Aorta (tissue), 5 donors: ENCODE results near the gene LATS1. TPM values are rescaled to one million over a fixed set of nuclear protein-coding genes. Genes with fewer than 3 reads are reported as not detected.

Experiments
- ATAC-seq: fragments of 200-7000 bp; cut with Tn5 transposase; one replicate; pipeline ENCODE4 v1.9.1; 2022; ENCODE audit warnings: moderate library complexity; ENCODE audit not compliant: low FRiP score
- DNase-seq, 2 donors: peaks; one replicate each; pipeline ENCODE4 v3.0.0-alpha.2; 2020
- H3K27ac ChIP-seq, 2 donors: one replicate each; pipeline ENCODE4 v1.5.1; 2013; ENCODE audit warnings: low read length in 2 of 2, mild to moderate bottlenecking in 2 of 2, moderate library complexity in 2 of 2, control low read depth in 1 of 2, inconsistent platforms in 1 of 2, low read depth in 1 of 2
- H3K27me3 ChIP-seq, 2 donors: one replicate each; pipeline ENCODE4 v1.6.1; 2013; ENCODE audit warnings: control low read depth in 1 of 2, low read length in 1 of 2, mild to moderate bottlenecking in 1 of 2, moderate library complexity in 1 of 2; ENCODE audit not compliant: insufficient read depth in 2 of 2, control insufficient read depth in 1 of 2
- H3K36me3 ChIP-seq, 2 donors: one replicate each; pipeline ENCODE4 v1.6.1; 2013; ENCODE audit warnings: control low read depth in 1 of 2, low read length in 1 of 2, mild to moderate bottlenecking in 1 of 2; ENCODE audit not compliant: insufficient read depth in 2 of 2, control insufficient read depth in 1 of 2
- H3K4me1 ChIP-seq, 2 donors: one replicate each; pipeline ENCODE4 v1.6.1; 2013; ENCODE audit warnings: low read length in 2 of 2, control low read depth in 1 of 2, mild to moderate bottlenecking in 1 of 2, moderate library complexity in 1 of 2; ENCODE audit not compliant: insufficient read depth in 2 of 2, control insufficient read depth in 1 of 2
- H3K4me3 ChIP-seq, 2 donors: one replicate each; pipeline ENCODE4 v1.5.1; 2013; ENCODE audit warnings: low read length in 2 of 2, control low read depth in 1 of 2, mild to moderate bottlenecking in 1 of 2
- H3K9me3 ChIP-seq: one replicate; pipeline ENCODE4 v1.6.1; 2013; ENCODE audit warnings: mild to moderate bottlenecking, low read length; ENCODE audit not compliant: control insufficient read depth
- WGBS, 2 donors: extraction: QIAGEN DNeasy Blood & Tissue Kit; methylation state at CpG; one replicate each; pipeline ENCODE4 v1.1.7; 2013; 5-methylcytosine and 5-hydroxymethylcytosine counted together
- intact Hi-C, 2 donors: fragments of 100-400 bp; cut with DNase I; formaldehyde crosslinking; loops; one replicate each; pipeline versions ENCODE4 v1.14.2 to v1.15.0; 2022
- polyA plus RNA-seq, 2 donors: library from polyadenylated mRNA; stranded (reverse); fragments of 200-250 nt; gene quantifications; one replicate each; pipeline ENCODE4 v1.2.3, GENCODE V29; 2013
- total RNA-seq, 2 donors: library from RNA; stranded (reverse); fragmentation: NEBNext Ultra II Directional; extraction: Animal tissue kit (Norgen Biotek cat#: 25700); gene quantifications; one replicate each; pipeline ENCODE4 v1.2.1, GENCODE V29; 2021
- donor health status: healthy with polysubstance abuse.
- donor health status: Bipolar disorder and iron deficiency.
- donor health status: DM: no; HTN: no; CAD: no.
- donor health status: DM: no; HTN: no; CAD: no.
- donor health status: DM: yes; HTN: yes; CAD: no.

Gene LATS1
- total and polyA plus RNA-seq, 4 donors: 5.4 to 39.2 (median 19.3) TPM

GRCh38 chr6:149657441-149657840 is 60.5 kb downstream of the LATS1 start:
- Histone ChIP-seq H3K4me3 (no peak overlapping the region), H3K4me1 (no peaks in the 10 kb centered on the region), H3K9me3 (no peaks in the 10 kb centered on the region), H3K27me3 (no peaks in the 10 kb centered on the region), H3K27ac (no peak overlapping the region), H3K36me3 (no peaks in the 10 kb centered on the region)
- intact Hi-C loops: no loop called here
- ATAC-seq (no peak), DNase-seq (no peak)
- WGBS, 2 donors: 97 to 99% methylated on average over 5 of the region's 5 CpGs

GRCh38 chr6:149651056-149651455 is 66.8 kb downstream of the LATS1 start:
- Histone ChIP-seq H3K4me1 (no peaks in the 10 kb centered on the region), H3K36me3 (no peaks in the 10 kb centered on the region), H3K4me3 (no peak overlapping the region), H3K27me3 (no peaks in the 10 kb centered on the region), H3K27ac (no peak overlapping the region), H3K9me3 (no peaks in the 10 kb centered on the region)
- ATAC-seq: no peak
- no peak for DNase-seq
- intact Hi-C loops: no loop called here

- H3K4me1 ChIP-seq: no peaks in the 10 kb centered on the region
- 0 to 1% methylated on average over 69 of the region's 69 CpGs for WGBS, 2 donors
- H3K4me3 ChIP-seq: peak within 1 kb of the TSS; percentile 53 to 86
- peak within 1 kb of the TSS in 1 of 2 donors; percentile 2 for H3K27ac ChIP-seq
- ATAC-seq (peak; percentile 95), DNase-seq (peak; percentile 87 to 94)
- no peaks in the 10 kb centered on the region for H3K9me3 ChIP-seq
- intact Hi-C loops: loop anchor here in 1 of 2 donors (10.0 kb wide), 1 partner anchor 66 kb away; the partner anchor contains the start of gene LATS1
- H3K36me3 ChIP-seq: no peaks in the 10 kb centered on the region
- no peaks in the 10 kb centered on the region for H3K27me3 ChIP-seq
Measured at GRCh38 chr6:149648148-149649145, 69.5 kb downstream of the LATS1 start, which contains the start of gene KATNA1. Gene KATNA1 (minus strand): TSS chr6:149648714. CDS start chr6:149638547, 10,167 bp downstream.

GRCh38 chr6:149646599-149646998 is 71.3 kb downstream of the LATS1 start:
- H3K27ac ChIP-seq: no peak overlapping the region
- H3K36me3 ChIP-seq: no peaks in the 10 kb centered on the region
- H3K27me3 ChIP-seq: no peaks in the 10 kb centered on the region
- H3K9me3 ChIP-seq: no peaks in the 10 kb centered on the region
- no peak for DNase-seq
- intact Hi-C loops: loop anchor here in 1 of 2 donors (10.0 kb wide), 1 partner anchor 68 kb away; the partner anchor contains the start of gene LATS1
- no peaks in the 10 kb centered on the region for H3K4me1 ChIP-seq
- no peak for ATAC-seq
- WGBS, 2 donors: 88 to 89% methylated on average over 3 of the region's 3 CpGs
- H3K4me3 ChIP-seq: no peak overlapping the region

GRCh38 chr6:149642829-149643580 is 74.9 kb downstream of the LATS1 start:
- DNase-seq (no peak), ATAC-seq (no peak)
- Histone ChIP-seq H3K27ac (no peak overlapping the region), H3K4me3 (no peak overlapping the region), H3K27me3 (no peaks in the 10 kb centered on the region), H3K9me3 (no peaks in the 10 kb centered on the region), H3K36me3 (no peaks in the 10 kb centered on the region), H3K4me1 (no peaks in the 10 kb centered on the region)
- intact Hi-C loops: loop anchor here in 1 of 2 donors (10.0 kb wide), 1 partner anchor 72 kb away; the partner anchor contains the start of gene LATS1
- 79 to 88% methylated on average over 1 of the region's 1 CpG for WGBS, 2 donors

- ATAC-seq (no peak), DNase-seq (no peak)
- Histone ChIP-seq H3K27me3 (no peaks in the 10 kb centered on the region), H3K4me1 (no peaks in the 10 kb centered on the region), H3K36me3 (no peaks in the 10 kb centered on the region), H3K4me3 (no peak overlapping the region), H3K27ac (no peak overlapping the region), H3K9me3 (no peaks in the 10 kb centered on the region)
- intact Hi-C loops: no loop called here
- WGBS, 2 donors: 51 to 62% methylated on average over 2 of the region's 2 CpGs
Measured at GRCh38 chr6:149636124-149636523, 81.8 kb downstream of the LATS1 start.

DNA sequence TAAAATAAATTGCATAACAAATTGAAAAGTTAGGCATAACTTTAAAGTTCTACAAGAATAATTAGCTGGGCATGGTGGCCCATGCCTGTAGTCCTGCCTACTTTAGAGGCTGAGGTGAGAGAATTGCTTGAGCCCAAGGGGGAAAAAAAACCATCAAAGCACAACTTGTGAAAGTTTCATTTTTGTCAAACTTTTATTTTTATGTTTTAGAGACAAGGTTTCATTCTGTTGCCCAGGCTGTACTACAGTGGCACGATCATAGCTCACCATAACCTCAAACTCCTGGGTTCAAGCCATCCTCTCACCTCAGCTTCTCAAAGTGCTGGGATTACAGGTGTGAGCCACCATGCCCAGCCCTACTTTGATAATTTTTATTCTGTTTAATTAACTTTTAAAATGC is 83.6 kb downstream of the LATS1 start:
- 97 to 100% methylated on average over 1 of the region's 1 CpG for WGBS, 2 donors
- no peak overlapping the region for H3K4me3 ChIP-seq
- no peak overlapping the region for H3K27ac ChIP-seq
- ATAC-seq (no peak), DNase-seq (no peak)
- no peaks in the 10 kb centered on the region for H3K27me3 ChIP-seq
- H3K9me3 ChIP-seq: no peaks in the 10 kb centered on the region
- intact Hi-C loops: no loop called here
- H3K36me3 ChIP-seq: peaks cover 0 to under 1% of the 10 kb centered on the region in 2 donors
- H3K4me1 ChIP-seq: no peaks in the 10 kb centered on the region

DNA sequence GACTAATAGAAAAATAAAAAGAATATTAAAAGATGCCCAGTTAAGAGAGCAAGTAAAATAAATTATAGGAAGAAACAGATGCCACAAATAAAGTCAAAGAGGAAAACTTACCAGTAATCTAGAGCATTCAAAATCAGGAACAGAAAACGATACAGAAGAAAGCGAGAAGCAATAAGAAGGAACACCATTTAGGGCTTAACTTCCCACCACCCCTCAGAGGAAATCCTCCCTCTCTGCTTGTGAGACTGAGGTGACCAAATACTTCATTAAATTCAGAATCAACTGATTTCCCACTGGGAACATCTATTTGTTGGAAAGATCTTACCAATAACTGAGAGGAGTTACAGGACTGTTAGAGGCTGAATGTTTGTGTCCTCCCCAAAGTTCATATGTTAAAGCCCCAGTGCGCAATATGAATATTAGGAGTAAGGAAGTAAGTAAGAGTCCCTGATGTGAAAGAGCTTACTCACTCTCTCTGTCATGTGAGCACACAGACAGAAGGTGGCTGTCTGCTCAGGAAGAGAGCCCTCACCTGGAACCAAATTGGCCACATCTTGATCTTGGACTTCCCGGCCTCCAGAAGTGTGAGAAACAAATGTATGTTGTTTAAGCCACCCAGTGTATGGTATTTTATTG is 88.9 kb downstream of the LATS1 start:
- Histone ChIP-seq H3K36me3 (peaks cover 3 to 4% of the 10 kb centered on the region in 2 donors), H3K27me3 (no peaks in the 10 kb centered on the region), H3K4me3 (no peak overlapping the region), H3K27ac (no peak overlapping the region), H3K9me3 (no peaks in the 10 kb centered on the region), H3K4me1 (no peaks in the 10 kb centered on the region)
- DNase-seq: no peak
- intact Hi-C loops: no loop called here
- no peak for ATAC-seq
- 94 to 98% methylated on average over 4 of the region's 4 CpGs for WGBS, 2 donors
